GM18867 (cell line): Measurements from ENCODE around the gene ARRB1.

ENCODE experiments used
- ATAC-seq: cut with Tn5 transposase; IDR thresholded peaks from one replicate; pipeline ENCODE4 v1.9.1; 2021; ENCODE audit warnings: mild to moderate bottlenecking, moderate library complexity; ENCODE audit not compliant: unreplicated experiment

Gene ARRB1

DNA sequence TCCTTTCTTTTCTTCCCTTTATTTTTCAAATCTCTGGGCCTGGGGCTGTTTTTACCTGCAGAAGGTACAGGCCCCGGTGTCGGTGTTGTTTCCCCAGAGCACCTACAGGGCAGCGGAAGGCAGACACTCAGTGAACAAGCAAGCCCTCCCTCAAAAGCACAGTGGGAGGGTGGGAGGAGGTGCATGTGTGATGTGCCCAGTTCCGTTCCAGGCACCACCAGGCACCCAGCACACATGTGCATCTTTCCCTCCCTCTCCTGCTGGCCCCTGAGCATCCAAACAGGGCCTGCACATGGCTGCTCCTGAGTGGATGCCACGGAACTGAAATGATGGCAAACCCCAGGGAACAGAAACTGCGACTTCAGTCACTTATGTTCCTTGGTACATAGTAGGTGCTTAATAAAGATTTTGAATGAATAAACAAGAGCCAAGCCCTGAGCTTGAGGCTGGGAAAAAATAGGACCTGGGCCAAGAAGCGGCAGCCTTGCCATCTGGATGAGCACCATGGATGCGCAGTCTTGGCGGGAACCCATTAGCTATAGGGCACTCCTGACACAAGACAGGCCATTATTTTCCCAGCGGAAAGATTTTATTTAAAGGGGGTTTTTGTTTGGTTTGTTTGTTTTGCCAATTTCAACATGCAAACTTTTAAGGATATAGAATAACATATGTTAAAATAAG lies 47.8 kb downstream of the ARRB1 start:
- ATAC-seq = no peak

DNA sequence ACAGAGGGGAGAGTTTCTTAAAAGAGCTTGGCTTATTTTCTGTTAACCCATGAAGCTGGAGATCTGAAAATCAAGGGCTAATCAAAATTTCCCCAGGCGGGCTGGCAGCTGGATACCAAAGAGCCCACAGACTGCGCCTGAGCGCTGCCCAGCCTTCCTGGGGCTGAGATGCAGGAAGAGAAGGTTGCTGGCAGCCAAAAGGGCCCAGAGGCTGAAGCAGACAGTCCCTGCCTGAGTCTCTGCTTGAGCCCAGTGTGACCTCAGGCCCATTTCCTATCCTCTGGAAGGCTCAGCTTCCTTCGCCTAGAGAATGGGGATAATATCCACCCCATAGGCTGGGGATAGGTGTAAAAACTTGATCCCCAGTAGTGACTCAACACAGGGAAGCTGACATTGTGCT lies 49.1 kb downstream of the ARRB1 start:
- ATAC-seq = no peak

DNA sequence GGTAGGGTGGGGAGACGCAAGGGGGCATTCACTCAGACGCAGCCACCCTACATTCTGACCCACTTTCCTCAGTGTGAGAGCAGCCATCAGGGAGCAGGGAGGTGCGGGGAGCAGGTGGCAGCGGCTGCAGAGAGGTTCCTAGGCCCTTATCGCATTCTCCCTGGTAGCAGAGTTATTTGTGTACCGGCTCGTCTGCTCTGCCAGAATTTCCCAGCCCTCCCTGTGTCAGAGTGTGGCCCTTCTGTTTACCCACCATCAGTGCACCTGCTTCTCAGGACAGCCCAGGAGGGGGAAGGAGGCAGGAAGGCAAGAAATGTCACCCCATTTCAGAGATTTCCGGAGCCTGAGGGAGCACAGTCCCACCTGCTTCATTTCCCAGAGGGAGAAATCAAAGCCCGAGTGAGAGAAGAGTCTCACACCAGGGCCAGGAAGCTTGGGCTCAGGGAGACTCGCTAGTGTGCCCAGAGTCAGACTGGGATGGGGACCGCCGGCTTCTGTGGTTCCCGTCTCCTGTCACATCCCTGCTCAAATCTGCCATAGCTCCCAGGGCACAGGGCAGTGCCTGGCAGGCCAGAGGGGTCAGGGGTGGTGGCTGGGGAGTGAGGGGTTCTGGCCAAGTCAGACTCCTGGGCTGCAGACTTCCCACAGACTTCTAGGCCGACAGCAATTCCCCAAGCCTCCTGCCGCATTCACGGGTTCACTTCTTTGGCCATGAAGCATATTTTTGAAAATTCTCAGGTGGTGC lies 49.7 kb downstream of the ARRB1 start:
- no peak for ATAC-seq

DNA sequence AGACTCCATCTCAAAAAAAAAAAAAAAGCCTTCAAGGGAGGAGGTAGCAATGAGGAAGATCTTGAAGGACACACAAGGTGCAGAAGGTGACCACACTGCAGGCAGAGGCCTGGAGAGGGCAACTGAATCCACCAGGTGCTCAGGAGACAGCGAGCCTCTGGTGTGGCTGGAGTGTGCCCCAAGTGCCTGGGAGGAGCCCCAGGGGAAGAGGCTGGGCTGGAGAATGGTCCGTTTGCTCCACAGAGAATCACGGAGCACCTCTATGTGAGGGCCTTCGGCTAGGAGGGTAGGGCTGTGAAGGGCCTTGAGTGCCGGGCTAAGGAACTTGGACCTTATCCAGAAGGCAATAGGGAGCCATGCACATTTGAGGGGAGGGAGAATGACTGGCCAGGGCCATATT lies 50.3 kb downstream of the ARRB1 start:
- ATAC-seq = no peak

DNA sequence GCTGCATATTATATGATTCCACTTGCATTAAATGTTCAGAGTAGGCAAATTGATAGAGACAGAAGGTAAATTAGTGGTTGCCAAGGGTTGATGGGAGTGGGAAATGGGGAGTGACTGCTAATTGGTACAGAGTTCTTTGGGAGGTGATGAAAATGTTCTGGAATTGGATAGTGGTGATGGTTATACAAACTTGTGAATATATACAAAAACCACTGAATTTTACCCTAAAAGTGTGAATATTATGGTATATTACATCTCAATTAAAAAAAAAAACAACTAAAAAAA lies 52.5 kb downstream of the ARRB1 start:
- ATAC-seq = no peak

DNA sequence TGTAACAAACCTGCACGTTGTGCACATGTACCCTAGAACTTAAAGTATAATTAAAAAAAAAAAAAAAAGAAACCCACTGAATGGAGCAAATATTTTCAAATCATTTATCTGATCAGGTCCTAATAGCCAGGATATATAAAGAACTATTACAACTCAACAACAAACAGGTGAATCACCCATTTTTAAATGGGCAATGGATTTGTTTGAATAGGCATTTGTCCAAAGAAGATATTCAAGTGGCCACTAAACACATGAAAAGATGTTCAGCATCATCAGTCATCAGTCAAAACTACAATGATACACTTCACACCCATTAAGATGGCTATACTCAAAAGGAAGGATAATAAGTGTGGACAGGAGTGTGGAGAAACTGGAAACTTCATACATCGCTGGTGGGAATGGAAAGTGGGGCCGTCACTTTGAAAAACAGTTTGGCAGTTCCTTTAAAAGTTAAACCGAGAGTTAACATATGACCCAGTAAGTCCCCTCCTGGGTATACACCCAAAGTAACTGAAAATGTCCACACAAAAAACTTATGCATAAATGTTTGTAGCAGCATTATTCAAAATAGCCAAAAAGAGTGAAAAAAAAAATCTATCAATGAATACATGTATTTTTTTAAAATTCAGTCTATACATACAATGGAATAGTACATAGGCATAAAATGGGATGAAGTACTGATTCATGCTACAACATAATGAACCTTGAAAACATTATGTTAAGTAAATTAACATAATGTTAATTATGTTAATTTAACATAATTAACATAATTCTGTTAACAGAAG lies 53.1 kb downstream of the ARRB1 start:
- ATAC-seq = no peak

DNA sequence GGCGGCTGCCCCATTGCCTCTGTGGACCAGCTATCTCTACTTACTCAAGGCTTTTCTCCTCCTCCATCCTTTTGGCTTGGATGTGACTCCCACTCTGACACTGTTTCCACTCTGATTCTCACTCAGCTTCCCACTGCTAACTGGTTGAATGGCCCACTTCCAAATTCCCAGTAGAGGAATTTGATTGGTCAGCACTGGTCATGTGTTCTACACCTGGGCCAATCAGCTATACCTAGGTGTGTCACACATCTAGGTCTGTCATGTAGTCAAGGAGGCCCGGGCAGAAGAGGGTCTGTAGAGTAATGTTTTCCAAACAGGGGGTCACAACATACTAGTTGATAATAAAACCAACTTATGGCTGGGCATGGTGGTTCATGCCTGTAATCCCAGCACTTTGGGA lies 57.6 kb downstream of the ARRB1 start:
- no peak for ATAC-seq

DNA sequence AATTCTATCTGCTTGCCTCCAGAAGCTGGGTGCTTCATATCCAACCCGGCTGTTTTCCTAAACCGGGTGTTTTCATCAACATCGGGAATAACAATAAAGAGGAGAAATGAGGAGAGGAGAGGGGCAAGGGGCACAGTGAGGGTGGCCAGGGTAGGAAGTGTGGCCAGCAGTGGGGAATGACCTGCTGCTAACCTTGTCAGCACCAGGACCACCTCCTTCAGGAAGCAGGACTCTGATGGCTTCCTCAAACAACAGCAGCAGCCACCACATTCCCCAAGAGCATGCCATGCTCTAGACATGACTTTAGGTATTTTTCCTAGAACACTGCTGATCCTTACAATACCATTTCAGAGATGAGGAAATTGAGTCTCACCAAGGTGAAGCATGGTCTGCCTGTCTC lies 58.5 kb downstream of the ARRB1 start:
- no peak for ATAC-seq

DNA sequence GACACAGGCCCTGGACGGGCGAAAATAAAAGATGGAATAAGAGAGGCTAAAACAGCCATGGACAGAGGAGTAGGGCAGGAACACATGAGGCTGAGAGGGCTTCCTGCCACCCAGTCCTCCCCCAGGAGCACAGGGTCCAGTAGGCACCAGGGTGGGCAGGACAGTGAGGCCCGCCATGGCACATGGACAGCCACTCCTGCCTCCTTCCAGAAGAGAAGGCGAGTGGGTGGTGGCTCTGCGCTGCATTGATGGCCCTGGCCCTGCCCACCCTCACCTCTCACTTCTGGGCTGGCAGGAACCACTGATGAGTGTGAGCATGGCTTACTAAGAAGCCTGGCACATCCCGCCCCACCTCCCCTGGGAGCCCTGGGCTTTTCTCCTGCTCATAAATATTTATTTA lies 59.7 kb downstream of the ARRB1 start:
- ATAC-seq = no peak

DNA sequence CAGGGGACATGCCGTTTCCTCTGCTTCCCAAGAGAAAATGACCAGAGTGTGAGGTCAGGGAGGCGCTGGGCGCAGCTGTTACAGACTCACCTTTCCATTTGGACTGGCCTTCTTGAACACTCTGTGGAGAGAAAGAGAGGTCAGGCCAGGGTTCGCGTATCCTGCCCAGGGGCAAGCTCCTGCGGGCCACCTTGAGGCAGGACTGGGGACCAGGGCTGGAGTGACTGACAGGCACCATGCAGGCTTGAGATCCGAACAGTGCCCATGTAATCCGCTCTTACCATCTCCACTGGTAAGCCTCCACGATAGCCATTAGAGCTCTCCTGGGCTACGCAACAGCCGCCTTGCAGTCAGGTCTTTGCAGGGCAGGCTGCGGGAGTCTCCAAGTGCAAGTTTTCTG lies 61.5 kb downstream of the ARRB1 start:
- ATAC-seq = no peak

DNA sequence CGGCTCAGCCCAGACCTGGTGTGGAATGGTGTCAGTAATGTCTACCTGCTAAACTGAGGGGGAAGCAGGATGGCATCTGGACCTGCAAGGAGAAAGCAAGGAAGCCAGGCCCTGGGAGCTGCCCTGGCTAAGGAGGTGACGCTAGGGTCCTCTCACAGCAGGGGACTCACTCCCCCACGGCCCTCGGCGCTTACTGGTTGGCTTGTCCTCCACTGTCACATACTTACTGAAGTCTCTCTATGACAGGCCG lies 62.0 kb downstream of the ARRB1 start:
- ATAC-seq = no peak

DNA sequence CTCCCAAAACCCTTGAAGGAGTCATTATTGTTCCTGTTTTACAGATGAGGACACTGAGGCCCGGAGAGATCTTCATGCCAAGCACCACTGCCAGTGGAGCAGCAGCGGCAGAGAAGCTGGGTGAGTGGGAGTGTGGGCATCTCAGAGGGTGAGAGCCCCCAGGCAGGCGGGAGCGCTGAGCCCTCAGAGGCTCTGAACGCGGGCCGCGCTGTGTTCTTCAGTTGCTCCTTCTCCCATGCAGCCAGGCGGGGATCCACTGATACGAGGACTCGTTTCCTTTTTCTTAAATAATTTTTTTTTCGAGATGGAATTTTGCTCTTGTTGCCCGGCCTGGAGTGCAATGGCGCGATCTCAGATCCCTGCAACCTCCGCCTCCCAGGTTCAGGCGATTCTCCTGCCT lies 63.9 kb downstream of the ARRB1 start:
- no peak for ATAC-seq

DNA sequence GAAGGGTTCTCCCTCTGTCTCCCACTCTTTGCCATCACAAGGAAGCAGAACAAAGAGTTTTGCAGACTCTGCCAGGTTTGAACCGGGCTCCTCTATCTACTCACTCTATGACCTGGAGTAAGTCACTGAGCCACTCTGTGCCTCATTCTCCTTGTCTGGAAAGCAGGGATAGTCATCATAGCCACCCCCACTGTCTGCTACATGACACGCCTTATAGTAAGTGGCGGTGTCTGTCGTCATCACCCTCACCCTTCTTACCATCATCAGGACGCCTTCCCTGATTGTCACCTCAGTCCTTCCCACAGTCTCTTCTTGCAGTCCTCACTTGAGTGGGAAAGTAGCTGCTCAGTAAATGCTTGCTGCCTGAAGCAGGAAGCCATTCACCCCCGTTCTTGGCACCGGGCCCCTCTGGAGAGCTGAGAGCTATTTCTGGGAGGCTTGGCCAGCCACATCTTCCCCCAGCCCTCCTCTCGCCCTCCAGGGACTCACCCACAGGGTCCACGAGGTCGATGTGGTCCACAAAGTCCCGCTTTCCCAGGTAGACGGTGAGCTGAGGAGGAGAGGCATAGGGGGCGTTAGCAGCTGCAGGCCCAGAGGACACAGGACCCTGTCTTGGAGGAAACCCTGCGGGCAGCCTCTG lies 64.5 kb downstream of the ARRB1 start:
- ATAC-seq = no peak

DNA sequence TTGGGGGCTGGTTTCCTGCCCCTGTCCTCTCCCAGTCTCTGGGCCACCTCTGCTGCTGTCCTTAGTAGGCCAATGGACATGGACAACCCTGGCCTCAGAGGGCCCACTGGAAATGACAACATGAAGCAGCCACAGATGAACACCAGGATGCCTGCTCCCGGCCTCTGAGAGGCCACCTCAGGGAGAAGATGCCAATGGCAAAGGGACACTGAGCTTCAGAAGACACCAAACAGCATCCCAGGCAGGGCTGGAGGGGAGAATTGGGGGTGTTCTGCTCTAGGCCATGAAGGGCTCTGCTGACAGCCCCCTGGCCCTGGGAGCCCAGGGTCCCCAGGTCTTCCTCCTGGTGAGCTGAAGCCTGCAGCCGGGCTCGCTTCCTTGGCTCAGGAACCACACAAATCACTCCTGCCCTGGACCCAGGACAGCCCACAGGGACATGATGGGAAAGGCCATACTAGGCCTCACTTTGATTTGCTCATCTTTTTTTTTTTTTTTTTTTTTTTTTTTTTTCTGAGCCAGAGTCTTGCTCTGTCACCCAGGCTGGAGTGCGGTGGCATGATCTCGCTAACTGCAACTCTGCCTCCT lies 65.6 kb downstream of the ARRB1 start:
- ATAC-seq = no peak

DNA sequence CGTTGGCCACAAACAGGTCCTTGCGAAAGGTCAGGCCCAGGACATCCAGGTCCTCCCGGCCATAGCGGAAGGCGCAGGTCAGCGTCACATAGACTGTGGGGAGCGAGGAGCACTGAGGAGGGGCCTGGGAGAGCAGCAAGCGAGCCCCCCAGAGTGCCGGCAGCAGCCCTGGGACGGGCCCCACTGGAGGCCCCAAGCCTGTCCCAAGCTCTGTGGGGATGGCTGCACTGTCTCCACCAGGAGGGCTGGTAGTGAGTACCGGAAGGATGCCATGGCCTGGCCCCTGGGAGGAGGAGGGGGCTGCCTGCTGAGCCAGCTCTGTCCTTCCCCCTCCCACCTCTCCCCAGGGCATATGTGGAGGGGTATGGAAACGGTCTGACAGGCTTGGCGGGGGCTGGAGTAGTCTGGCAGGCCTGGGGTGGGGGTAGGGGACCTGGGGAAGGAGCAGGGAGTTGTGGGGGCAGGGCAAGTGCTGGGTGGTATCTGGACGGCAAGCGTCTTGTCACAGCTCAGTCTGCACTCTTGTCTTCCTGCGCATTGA lies 68.0 kb downstream of the ARRB1 start:
- no peak for ATAC-seq

DNA sequence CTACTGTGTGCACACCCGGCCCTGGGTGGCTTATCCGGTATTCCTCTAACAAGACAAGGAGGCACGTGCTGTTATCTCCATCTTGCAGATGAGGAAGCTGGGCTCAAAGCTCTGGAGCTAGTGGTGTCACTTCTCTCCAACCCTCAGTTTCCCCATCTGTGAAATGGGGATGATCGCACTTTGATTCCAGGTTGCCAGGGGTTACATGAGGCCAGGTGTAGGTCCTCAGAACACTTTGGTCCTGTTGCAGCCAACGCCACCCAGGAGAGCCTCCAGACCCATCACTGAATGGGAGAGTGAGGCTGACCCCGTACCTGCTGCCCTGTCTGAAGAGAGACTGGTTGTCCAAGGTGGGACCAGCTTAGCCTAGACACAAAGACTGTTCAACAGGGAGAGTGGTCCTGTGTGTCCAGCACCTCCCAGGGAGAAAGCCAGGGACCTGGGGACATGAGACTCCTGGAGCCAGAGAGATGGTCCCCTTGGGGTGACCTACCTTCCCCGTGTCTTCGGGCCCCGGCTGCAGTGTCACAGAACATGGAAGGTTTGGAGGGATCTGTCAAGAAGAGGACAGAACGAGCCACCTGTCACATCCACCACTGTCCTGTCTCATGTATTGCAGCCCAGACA lies 69.9 kb downstream of the ARRB1 start:
- no peak for ATAC-seq

DNA sequence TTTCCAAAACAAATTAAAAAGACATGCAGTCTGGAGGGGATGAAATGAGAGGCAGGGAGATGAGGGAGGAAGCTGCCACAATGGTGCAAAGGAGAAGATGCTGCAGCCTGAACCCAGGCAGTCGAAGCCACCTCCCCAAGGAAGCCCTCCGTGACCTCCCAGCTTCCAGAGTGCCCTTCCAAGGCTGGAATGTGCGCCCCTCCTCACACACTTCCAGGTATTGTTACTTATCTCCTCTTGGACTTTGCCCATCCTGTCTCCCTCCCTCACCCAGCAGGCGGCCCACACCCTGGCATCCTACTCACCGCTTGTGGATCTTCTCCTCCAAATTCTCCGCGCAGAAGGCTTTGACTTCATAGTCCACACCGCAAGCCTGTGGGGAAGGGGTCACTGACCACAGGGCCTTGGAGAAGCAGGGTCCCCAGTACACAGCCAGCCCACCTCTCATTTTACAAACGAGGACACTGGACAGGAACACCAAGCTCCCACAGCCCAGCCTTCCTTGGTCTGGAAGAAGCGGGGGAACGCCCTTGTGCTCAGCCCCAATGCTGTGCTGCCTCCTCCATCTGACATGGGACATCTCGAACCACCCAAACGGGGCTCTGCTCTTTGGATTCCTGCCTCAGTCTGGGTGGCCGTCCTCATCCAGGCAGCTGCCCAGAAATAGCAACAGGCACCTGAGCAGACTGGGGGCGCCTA lies 70.5 kb downstream of the ARRB1 start:
- ATAC-seq = no peak

DNA sequence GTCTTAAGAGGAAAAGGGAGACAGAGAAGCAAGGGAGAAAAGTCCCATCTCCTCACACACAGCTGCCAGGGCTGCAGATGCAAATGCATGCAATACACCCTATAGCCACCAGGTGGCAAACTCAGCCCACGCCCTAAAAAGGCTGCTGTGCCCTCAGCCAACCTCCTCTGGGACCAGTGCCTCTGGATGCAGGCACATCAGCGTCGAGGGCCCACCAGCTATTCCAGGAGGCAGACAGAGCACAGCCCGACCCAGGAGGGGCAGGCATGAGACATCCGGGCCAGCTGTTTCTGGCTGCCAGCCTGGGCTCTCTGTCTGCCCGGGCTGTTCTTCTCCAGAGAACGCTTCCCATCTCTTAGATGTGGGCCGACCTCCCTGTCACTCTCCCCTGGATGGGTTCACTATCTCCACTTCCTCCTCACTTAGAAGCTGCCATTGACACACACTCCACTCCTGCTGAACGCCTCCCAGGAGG lies 71.2 kb downstream of the ARRB1 start:
- ATAC-seq = no peak

DNA sequence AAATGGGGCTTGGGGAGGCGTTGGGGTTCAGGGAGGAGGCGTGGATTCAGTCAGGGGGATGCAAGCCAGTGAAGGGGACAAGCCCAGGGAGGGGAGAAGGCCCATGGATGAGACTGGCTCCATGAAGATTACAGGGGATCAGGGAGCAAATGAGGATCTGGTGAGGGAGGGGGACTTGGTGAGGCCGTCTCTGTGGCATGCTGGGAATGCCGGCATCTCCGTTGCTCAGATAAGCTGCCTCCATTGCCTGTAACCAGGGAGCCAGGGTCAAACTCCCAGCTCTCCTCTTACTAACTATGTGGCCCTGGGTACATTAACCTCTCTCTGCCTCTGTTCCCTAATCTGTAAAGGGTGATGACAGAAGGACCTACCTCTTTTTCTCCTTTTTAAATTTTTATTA lies 72.2 kb downstream of the ARRB1 start:
- ATAC-seq = no peak
